HG03064 (cell line): ENCODE data around the gene LCOR.
"Not testable (repeated sequence)": the region's sequence is repeated elsewhere in the genome, so short reads cannot be mapped to it uniquely, and the experiment has no call there.

Experiments
- ATAC-seq: cut with Tn5 transposase; IDR thresholded peaks from one replicate; pipeline ENCODE4 v1.9.1; 2021; ENCODE audit warnings: low read depth; ENCODE audit not compliant: unreplicated experiment

The LCOR gene

DNA sequence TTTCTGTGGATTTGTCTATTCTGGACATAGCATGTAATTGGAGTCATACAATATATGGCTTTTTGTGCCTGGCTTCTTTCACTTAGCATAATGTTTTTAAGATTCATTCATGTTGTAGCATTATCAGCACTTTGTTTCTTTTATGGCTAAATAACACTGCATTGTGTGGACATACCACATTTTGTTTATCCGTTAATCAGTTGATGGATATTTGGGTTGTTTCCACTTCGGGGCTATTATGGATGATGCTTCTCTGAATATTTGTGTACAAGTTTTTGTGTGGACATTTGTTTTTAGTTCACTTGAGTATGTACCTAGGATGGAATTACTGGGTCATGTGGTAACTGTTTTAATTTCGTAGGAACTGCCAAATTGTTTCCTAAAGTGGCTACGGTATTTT lies 6.4 kb downstream of the LCOR start:
- no peak for ATAC-seq

- ATAC-seq, result no peak
Observed at GRCh38 chr10:96840841-96841518, 8.9 kb downstream of the LCOR start.

GRCh38 chr10:96842896-96843723 lies 11.0 kb downstream of the LCOR start:
- no peak for ATAC-seq

DNA sequence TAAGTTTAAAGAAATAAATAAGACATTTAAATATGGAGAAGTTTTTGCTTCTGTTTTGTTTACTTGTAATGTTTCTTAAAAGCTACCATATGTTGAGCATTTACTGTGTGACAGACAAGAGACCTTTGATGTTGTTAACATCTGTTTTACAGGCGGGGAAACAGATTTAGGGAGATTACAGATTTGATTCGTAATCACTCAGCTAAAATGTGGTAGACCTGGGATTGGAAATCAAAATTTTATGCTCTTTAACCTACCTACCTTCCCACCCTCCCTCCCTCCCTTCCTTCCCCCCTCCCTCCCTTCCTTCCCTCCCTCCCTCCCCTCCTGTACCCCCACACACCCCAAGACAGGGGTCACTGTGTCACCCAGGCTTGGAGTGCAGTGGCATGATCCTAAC lies 11.7 kb downstream of the LCOR start:
- no peak for ATAC-seq

DNA sequence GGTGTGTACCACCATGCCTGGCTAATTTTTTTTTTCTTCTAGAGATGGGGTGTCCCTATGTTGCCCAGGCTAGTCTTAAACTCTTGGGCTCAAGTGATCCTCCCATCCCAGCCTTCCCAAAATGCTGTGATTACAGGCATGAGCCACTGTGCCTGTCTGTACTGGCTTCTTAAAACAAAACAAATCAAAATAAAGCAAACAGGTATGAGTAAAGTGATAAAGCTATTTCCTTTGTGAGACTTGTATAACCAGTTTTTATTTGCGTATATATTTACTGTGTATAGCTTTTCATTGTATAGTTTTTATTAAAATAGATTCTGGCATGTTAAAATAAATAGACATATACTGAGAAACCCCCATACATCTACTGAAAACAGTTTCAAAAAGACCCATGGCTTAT lies 14.3 kb downstream of the LCOR start:
- ATAC-seq, result no peak

GRCh38 chr10:96846926-96847325 lies 14.8 kb downstream of the LCOR start:
- ATAC-seq, result no peak

- not testable (repeated sequence) for ATAC-seq
Observed at GRCh38 chr10:96847356-96847755, 15.3 kb downstream of the LCOR start.

GRCh38 chr10:96850113-96850512 lies 18.0 kb downstream of the LCOR start:
- no peak for ATAC-seq

- ATAC-seq, result no peak
Observed at GRCh38 chr10:96850825-96851224, 18.7 kb downstream of the LCOR start.

DNA sequence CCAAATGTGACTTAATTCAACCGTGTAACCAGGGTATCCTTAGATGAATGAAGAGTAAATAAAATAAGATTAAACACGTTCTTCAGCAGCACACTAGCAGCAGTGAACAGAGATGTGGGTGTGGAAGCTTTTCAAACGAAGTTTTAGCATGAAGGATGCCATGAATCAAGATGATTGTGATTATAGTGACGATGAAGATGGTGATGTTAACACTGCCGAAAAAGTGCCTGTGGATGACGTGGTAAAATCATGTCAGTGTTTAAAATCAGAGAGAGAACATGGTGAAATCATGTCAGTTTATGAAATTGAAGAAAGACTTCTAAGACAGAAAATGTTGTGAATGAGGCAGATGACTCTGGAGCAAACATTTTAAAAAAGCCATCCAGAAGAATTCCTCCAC lies 19.2 kb downstream of the LCOR start:
- ATAC-seq, result no peak

GRCh38 chr10:96856317-96856716 lies 24.2 kb downstream of the LCOR start:
- no peak for ATAC-seq

DNA sequence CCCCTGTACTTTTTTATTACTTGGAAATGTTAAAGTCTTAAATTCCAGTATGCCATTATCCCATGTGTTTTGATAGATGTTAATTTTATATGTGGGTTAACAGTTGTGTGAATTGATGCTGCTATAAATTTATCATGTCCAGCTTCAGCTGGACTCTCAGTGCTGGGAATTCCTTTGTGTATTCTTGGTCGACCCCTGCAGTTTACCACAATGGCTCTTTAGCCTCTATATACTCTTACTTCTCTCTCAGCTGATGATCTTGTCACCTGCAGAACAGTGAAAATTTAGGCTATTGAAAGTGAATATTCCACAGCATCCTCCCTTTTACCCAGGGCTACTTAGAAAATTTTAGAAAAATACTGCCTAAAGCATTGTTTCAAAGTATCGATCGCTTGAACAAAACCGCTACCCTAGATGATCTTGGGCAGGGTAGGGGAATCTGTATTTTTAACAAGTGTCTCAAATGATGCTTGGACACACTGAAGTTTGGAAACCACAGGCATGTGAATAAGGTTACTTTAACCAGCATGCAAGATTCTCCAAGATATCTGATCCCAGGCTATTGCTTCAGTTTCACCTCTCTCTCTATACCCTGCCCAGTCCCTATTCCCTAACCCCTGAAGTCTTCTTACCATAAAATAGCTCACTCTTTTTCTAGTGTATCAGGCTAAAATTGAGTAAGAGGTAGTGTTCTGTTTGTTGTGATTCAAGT lies 25.4 kb downstream of the LCOR start:
- ATAC-seq, result no peak

DNA sequence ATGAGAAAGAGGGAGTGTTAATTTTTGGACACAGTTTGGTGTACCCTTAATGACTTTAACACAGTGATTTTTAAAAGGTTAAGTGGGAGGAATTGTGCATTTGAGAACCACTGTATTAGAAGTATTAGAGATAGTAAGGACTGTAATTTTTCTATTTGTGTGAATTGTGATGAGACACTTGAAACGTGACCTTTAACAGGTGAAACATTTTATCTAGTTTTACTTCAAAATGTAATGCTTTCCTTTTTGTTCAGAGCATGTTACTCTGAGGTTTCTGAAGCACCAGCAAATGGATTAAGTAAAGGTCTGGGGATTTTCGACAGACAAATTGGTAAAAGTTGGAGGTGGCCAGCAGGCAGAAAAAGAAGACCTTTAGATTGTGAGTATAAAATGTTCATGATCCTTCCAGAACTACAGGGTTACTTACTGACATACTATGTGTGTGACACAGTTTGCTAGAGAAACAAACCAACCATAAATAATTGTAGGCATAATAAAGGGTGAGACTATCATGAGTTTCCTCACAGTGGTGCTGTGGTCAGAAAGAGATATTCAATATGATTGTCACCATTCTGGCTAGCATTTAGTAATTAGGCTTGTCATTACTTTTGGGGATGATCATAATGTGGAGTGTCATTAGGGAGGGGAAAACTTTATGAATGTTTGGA lies 26.1 kb downstream of the LCOR start:
- ATAC-seq, result no peak

DNA sequence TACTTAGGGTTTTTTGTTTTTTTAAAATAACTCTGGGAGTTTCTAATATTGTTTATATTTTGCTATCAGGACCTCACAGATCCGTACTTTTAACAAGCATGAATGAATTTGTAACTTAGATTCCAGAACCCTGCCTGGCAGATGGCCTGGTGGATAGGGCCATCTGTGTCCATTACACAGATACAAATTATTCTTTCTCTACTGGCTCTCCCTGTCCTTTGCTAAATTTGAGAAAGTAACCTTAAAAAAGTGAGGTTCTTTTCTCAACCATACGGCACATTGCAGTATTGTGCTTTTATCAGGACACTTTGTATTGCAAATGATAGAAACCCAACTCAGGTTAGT lies 26.6 kb downstream of the LCOR start:
- no peak for ATAC-seq

- ATAC-seq, result no peak
Observed at GRCh38 chr10:96860631-96861277, 28.7 kb downstream of the LCOR start.

DNA sequence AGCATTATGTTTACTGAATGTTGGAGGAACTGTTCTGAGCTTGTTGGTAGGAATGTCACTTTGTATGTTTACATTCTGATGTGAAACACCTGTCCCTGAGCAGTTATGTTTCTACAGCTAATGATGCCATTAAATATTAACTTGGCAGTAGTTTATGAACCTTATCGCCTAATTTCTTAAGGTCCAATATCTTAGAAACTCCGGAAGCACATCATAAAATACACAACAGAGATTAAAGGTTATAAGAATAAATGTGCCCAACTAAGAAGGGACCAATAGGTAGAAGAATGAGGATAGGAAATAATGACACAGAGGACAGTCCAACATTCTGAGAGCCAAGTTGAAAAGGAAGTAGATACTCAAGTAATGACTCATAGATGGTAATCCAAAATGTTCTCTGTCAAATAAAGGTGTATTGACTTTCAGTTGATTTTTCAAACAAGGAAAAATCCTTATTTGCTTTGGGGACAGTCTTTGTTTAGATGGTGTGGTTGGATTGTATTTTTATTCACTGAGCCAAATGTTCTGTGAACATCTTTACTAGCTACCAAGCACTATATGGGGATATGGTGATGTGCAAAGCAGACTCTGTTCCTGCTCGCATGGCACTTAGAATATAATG lies 31.9 kb downstream of the LCOR start:
- ATAC-seq, result peak; percentile 62

GRCh38 chr10:96873086-96873485 lies 41.0 kb downstream of the LCOR start:
- no peak for ATAC-seq

GRCh38 chr10:96873756-96874467 lies 41.8 kb downstream of the LCOR start:
- ATAC-seq, result no peak

DNA sequence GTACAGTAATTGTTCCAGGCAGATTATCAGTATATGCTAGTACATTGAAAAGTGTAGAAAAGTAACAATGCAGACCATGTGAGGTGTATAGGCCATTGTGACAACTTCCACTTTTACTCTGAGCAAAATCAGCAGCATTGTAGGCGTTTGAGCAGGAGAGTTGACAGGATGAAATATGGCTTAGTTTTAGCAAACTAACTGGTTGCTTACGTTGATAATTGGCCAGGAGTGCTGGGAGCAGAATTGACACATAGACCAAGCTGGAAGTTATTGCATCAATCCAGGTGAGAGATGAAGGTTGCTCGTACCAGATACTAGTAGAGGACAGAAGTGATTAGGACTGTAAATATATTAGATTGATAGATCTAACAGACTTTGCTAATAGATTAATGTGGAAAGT lies 46.0 kb downstream of the LCOR start:
- no peak for ATAC-seq

GRCh38 chr10:96880575-96880974 lies 48.5 kb downstream of the LCOR start:
- ATAC-seq, result no peak
